ENCODE results near the gene APMAP.

APMAP gene

GRCh38 chr20:24992487-24993205, at the start of gene APMAP:
TSS of gene APMAP (minus strand) at chr20:24992751. CDS start at chr20:24992688, 63 bp downstream.
- DNase-seq (ENCODE audit: low spot score) = peak; percentile 98

GRCh38 chr20:25041813-25042530, 49.4 kb upstream of the APMAP start:
- DNase-seq (ENCODE audit: low spot score) = no peak

GRCh38 chr20:25040438-25040831, 47.9 kb upstream of the APMAP start:
- no peak for DNase-seq (ENCODE audit: low spot score)

GRCh38 chr20:25039697-25040437, 47.3 kb upstream of the APMAP start:
- DNase-seq (ENCODE audit: low spot score) = peak; percentile 80

GRCh38 chr20:25038591-25039015, 46.1 kb upstream of the APMAP start:
- DNase-seq (ENCODE audit: low spot score) = no peak

GRCh38 chr20:25038103-25038410, 45.5 kb upstream of the APMAP start:
- no peak for DNase-seq (ENCODE audit: low spot score)

GRCh38 chr20:25037288-25038102, 44.9 kb upstream of the APMAP start:
- DNase-seq (ENCODE audit: low spot score) = no peak

- no peak for DNase-seq (ENCODE audit: low spot score)
Measured at GRCh38 chr20:25036331-25036936, 43.9 kb upstream of the APMAP start.

GRCh38 chr20:25035921-25036320, 43.4 kb upstream of the APMAP start:
- no peak for DNase-seq (ENCODE audit: low spot score)

GRCh38 chr20:25033924-25034300, 41.4 kb upstream of the APMAP start:
- DNase-seq (ENCODE audit: low spot score) = no peak

- no peak for DNase-seq (ENCODE audit: low spot score)
Measured at GRCh38 chr20:25033265-25033923, 40.8 kb upstream of the APMAP start.

GRCh38 chr20:25032478-25033264, 40.1 kb upstream of the APMAP start:
- no peak for DNase-seq (ENCODE audit: low spot score)

GRCh38 chr20:25032065-25032477, 39.5 kb upstream of the APMAP start:
- no peak for DNase-seq (ENCODE audit: low spot score)

- no peak for DNase-seq (ENCODE audit: low spot score)
Measured at GRCh38 chr20:25031241-25031640, 38.7 kb upstream of the APMAP start.

GRCh38 chr20:25030649-25031207, 38.2 kb upstream of the APMAP start:
- no peak for DNase-seq (ENCODE audit: low spot score)

- no peak for DNase-seq (ENCODE audit: low spot score)
Measured at GRCh38 chr20:25030007-25030648, 37.6 kb upstream of the APMAP start.

- DNase-seq (ENCODE audit: low spot score) = no peak
Measured at GRCh38 chr20:25025986-25026605, 33.5 kb upstream of the APMAP start.

- no peak for DNase-seq (ENCODE audit: low spot score)
Measured at GRCh38 chr20:25025091-25025861, 32.7 kb upstream of the APMAP start.
